GM06990 (cell line): ENCODE data around the gene EXOG.

Experiments
- DNase-seq: peaks from one replicate; pipeline ENCODE4 v3.0.0-alpha.2; 2011; ENCODE audit not compliant: insufficient read length; ENCODE audit errors: extremely low read depth
- H3K27me3 ChIP-seq: replicated peaks from 2 replicates; pipeline ENCODE4 v1.6.0; 2011; ENCODE audit warnings: low read length; ENCODE audit not compliant: control insufficient read depth, insufficient read depth
- H3K36me3 ChIP-seq: 2 replicates; pipeline ENCODE4 v1.5.1; 2011; ENCODE audit warnings: low read length; ENCODE audit not compliant: control insufficient read depth, insufficient read depth
- H3K4me3 ChIP-seq: replicated peaks from 2 replicates; pipeline ENCODE4 v1.5.1; 2011; ENCODE audit warnings: low read depth, mild to moderate bottlenecking, control low read depth, low read length
- TF ChIP-seq, protein P1 (sequence below): IDR thresholded peaks from 2 replicates; pipeline ENCODE4 v1.5.1; 2011; ENCODE audit warnings: low read length, control low read depth, mild to moderate bottlenecking, inconsistent platforms; ENCODE audit not compliant: insufficient read depth, poor library complexity, severe bottlenecking

EXOG gene

DNA sequence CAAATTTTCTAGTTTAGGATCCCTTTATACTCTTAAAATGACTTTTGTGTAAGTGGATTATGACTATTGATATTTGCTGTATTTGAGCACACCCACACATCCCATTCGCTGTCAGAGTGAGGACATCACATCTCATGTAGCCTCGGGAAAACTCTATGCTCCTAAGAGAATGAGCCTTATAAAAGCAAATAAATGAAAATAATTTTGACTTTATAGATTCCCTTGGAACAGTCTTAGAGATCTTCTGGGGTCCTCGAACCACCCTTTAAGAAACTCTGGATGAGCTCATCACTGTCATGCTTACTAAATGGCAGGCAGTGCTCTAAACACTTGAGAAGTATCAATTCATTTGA is 16.1 kb upstream of the EXOG start:
- Histone ChIP-seq H3K27me3 (no peaks in the 10 kb centered on the region), H3K4me3 (no peak overlapping the region), H3K36me3 (no peaks in the 10 kb centered on the region)
- TF ChIP-seq, protein P1, sequence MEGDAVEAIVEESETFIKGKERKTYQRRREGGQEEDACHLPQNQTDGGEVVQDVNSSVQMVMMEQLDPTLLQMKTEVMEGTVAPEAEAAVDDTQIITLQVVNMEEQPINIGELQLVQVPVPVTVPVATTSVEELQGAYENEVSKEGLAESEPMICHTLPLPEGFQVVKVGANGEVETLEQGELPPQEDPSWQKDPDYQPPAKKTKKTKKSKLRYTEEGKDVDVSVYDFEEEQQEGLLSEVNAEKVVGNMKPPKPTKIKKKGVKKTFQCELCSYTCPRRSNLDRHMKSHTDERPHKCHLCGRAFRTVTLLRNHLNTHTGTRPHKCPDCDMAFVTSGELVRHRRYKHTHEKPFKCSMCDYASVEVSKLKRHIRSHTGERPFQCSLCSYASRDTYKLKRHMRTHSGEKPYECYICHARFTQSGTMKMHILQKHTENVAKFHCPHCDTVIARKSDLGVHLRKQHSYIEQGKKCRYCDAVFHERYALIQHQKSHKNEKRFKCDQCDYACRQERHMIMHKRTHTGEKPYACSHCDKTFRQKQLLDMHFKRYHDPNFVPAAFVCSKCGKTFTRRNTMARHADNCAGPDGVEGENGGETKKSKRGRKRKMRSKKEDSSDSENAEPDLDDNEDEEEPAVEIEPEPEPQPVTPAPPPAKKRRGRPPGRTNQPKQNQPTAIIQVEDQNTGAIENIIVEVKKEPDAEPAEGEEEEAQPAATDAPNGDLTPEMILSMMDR: no peak
- DNase-seq: no peak

DNA sequence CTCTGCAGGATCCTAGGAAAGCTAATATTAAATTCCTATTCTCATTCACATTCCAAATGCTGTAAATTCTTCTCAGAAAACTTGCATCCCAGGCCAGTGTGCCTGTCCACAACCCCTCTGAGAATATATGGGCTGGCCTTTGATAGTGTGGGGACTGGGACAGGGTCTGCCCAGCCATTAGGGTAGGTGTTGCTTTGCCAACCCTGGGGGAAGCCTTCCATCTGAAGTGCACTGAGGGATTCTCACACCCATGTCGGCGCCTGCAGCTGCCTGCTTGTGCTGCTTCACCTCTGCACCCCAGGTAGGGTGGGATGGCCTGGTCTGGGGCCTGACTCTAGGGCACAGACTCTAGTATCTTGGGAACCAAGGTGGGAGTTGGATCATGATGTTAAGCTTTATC is 15.2 kb upstream of the EXOG start:
- TF ChIP-seq, protein P1: no peak
- H3K36me3 ChIP-seq: no peaks in the 10 kb centered on the region
- DNase-seq: no peak
- no peak overlapping the region for H3K4me3 ChIP-seq
- H3K27me3 ChIP-seq: no peaks in the 10 kb centered on the region

DNA sequence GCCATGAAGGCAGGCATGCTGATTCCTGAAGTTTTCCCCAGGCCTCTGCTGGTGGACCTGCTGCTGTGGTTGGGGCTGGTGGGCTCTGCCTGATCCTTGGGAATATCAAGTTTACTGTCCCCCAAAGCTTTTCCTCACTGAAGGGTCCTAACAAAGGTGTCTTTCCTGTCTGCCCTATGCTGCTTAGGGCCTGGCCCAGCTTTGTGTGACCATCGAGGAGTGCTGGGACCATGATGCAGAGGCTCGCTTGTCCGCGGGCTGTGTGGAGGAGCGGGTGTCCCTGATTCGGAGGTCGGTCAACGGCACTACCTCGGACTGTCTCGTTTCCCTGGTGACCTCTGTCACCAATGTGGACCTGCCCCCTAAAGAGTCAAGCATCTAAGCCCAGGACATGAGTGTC is 13.2 kb upstream of the EXOG start:
- TF ChIP-seq, protein P1: no peak
- no peak for DNase-seq
- H3K4me3 ChIP-seq: no peak overlapping the region
- no peaks in the 10 kb centered on the region for H3K36me3 ChIP-seq
- no peaks in the 10 kb centered on the region for H3K27me3 ChIP-seq

GRCh38 chr3:38487323-38487722 is 8.8 kb upstream of the EXOG start:
- TF ChIP-seq, protein P1: no peak
- Histone ChIP-seq H3K36me3 (no peaks in the 10 kb centered on the region), H3K4me3 (no peak overlapping the region), H3K27me3 (no peaks in the 10 kb centered on the region)
- no peak for DNase-seq

DNA sequence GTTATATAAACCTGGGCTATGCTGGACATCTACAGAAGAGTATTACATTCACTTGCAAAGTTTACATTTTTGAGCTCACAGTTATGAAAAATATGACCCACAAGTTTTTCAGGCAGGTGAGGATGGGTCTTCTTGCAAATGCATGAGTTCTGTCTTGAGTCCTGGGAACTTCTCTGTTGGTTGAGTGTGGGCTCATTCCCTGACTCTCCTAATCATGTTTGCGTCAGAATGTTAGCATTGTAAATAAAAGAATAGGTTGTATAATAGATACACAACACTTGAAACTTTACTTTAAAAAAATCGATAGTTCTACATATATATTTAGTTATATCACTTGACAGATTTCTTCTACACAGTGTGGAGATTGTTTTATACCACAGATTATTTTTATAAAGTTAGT is 7.2 kb upstream of the EXOG start:
- Histone ChIP-seq H3K27me3 (no peaks in the 10 kb centered on the region), H3K36me3 (no peaks in the 10 kb centered on the region), H3K4me3 (no peak overlapping the region)
- TF ChIP-seq, protein P1: no peak
- DNase-seq: no peak

DNA sequence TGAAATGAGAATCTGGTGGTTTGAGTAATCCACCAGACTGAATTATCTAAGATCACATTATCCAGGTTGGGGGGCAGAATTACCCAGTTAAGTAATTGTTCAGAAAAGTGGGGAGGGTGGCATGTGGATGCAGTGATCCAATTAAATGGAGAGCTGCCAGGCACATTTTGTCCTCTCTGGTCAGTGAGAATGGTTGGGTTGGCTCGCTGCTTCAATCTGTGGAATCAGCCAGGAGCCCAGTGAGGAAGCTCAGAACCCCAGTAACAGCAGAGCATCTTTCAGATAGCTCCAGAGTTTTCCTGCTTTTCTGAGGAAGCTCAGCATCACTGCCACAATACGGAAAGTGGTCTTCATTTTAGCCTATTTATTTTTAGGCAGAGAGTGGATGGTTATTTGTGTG is 6.4 kb upstream of the EXOG start:
- TF ChIP-seq, protein P1: no peak
- no peaks in the 10 kb centered on the region for H3K27me3 ChIP-seq
- no peak overlapping the region for H3K4me3 ChIP-seq
- no peak for DNase-seq
- no peaks in the 10 kb centered on the region for H3K36me3 ChIP-seq
